ENCODE measurements around the gene ENAH.
"Not testable (repeated sequence)": the region's sequence is repeated elsewhere in the genome, so short reads cannot be mapped to it uniquely, and the experiment has no call there.

ENAH gene

GRCh38 chr1:225657462-225657989 lies 4.6 kb upstream of the ENAH start:
- no peak overlapping the region for H3K4me2 ChIP-seq (ENCODE audit: low read length)
- no peaks in the 10 kb centered on the region for H3F3A ChIP-seq (ENCODE audit: control insufficient read depth, insufficient read depth)
- peaks cover 21% of the 10 kb centered on the region for H3K4me1 ChIP-seq (ENCODE audit: control insufficient read depth, low read length)
- no peaks in the 10 kb centered on the region for H3K36me3 ChIP-seq (ENCODE audit: control insufficient read depth, low read length)
- no peak overlapping the region for H3K4me3 ChIP-seq (ENCODE audit: low read length)
- no peaks in the 10 kb centered on the region for H4K20me1 ChIP-seq (ENCODE audit: control insufficient read depth, insufficient read depth, low read depth, low read length)
- no peak overlapping the region for H3K27ac ChIP-seq (ENCODE audit: low read depth, low read length)
- TF ChIP-seq CTCF (IDR thresholded peaks at IDR 0.05; ENCODE audit: low read depth, low read length, poor library complexity, severe bottlenecking) = no peak
- no peak for TF ChIP-seq EZH2phosphoT487 (IDR thresholded peaks at IDR 0.05; ENCODE audit: borderline replicate concordance, low read length)
- no peaks in the 10 kb centered on the region for H3K79me2 ChIP-seq (ENCODE audit: control insufficient read depth, low read length)
- peaks cover 24% of the 10 kb centered on the region for H3K27me3 ChIP-seq (ENCODE audit: control insufficient read depth, low read length)
- no peaks in the 10 kb centered on the region for H3K9me3 ChIP-seq (ENCODE audit: control insufficient read depth, insufficient read depth, low read length)
- H3K9me2 ChIP-seq (replicated peaks; ENCODE audit: control insufficient read depth, low read length) = no peaks in the 10 kb centered on the region

GRCh38 chr1:225656259-225656655 lies 3.3 kb upstream of the ENAH start:
- not testable (repeated sequence) for H3K79me2 ChIP-seq (ENCODE audit: control insufficient read depth, low read length); H3K9me3 ChIP-seq (ENCODE audit: control insufficient read depth, insufficient read depth, low read length); H4K20me1 ChIP-seq (ENCODE audit: control insufficient read depth, insufficient read depth, low read depth, low read length); H3K4me2 ChIP-seq (ENCODE audit: low read length); H3K36me3 ChIP-seq (ENCODE audit: control insufficient read depth, low read length); H3F3A ChIP-seq (ENCODE audit: control insufficient read depth, insufficient read depth); H3K27ac ChIP-seq (ENCODE audit: low read depth, low read length); H3K9me2 ChIP-seq (replicated peaks; ENCODE audit: control insufficient read depth, low read length); H3K4me3 ChIP-seq (ENCODE audit: low read length)
- H3K4me1 ChIP-seq (ENCODE audit: control insufficient read depth, low read length) = peaks cover 26% of the 10 kb centered on the region
- peaks cover 37% of the 10 kb centered on the region for H3K27me3 ChIP-seq (ENCODE audit: control insufficient read depth, low read length)

- no peak overlapping the region for H3K4me3 ChIP-seq (ENCODE audit: low read length)
- no peaks in the 10 kb centered on the region for H3K79me2 ChIP-seq (ENCODE audit: control insufficient read depth, low read length)
- H3K27ac ChIP-seq (ENCODE audit: low read depth, low read length) = no peak overlapping the region
- H3K36me3 ChIP-seq (ENCODE audit: control insufficient read depth, low read length) = no peaks in the 10 kb centered on the region
- no peaks in the 10 kb centered on the region for H4K20me1 ChIP-seq (ENCODE audit: control insufficient read depth, insufficient read depth, low read depth, low read length)
- no peaks in the 10 kb centered on the region for H3K9me2 ChIP-seq (replicated peaks; ENCODE audit: control insufficient read depth, low read length)
- no peaks in the 10 kb centered on the region for H3F3A ChIP-seq (ENCODE audit: control insufficient read depth, insufficient read depth)
- TF ChIP-seq EZH2phosphoT487 (IDR thresholded peaks at IDR 0.05; ENCODE audit: borderline replicate concordance, low read length) = no peak
- TF ChIP-seq CTCF (IDR thresholded peaks at IDR 0.05; ENCODE audit: low read depth, low read length, poor library complexity, severe bottlenecking) = peak; percentile 35
- no peaks in the 10 kb centered on the region for H3K9me3 ChIP-seq (ENCODE audit: control insufficient read depth, insufficient read depth, low read length)
- peaks cover 21% of the 10 kb centered on the region for H3K4me1 ChIP-seq (ENCODE audit: control insufficient read depth, low read length)
- no peak overlapping the region for H3K4me2 ChIP-seq (ENCODE audit: low read length)
- peaks cover 37% of the 10 kb centered on the region for H3K27me3 ChIP-seq (ENCODE audit: control insufficient read depth, low read length)
Observed at GRCh38 chr1:225655509-225656258, 2.8 kb upstream of the ENAH start.

- Histone ChIP-seq H3F3A (ENCODE audit: control insufficient read depth, insufficient read depth) (no peaks in the 10 kb centered on the region), H3K36me3 (ENCODE audit: control insufficient read depth, low read length) (no peaks in the 10 kb centered on the region), H3K4me3 (ENCODE audit: low read length) (no peak overlapping the region), H3K4me1 (ENCODE audit: control insufficient read depth, low read length) (peaks cover 13% of the 10 kb centered on the region), H3K4me2 (ENCODE audit: low read length) (no peak overlapping the region), H4K20me1 (ENCODE audit: control insufficient read depth, insufficient read depth, low read depth, low read length) (no peaks in the 10 kb centered on the region), H3K27ac (ENCODE audit: low read depth, low read length) (no peak overlapping the region), H3K9me3 (ENCODE audit: control insufficient read depth, insufficient read depth, low read length) (no peaks in the 10 kb centered on the region), H3K9me2 (replicated peaks; ENCODE audit: control insufficient read depth, low read length) (no peaks in the 10 kb centered on the region), H3K27me3 (ENCODE audit: control insufficient read depth, low read length) (peaks cover 39% of the 10 kb centered on the region), H3K79me2 (ENCODE audit: control insufficient read depth, low read length) (no peaks in the 10 kb centered on the region)
- no peak for TF ChIP-seq CTCF (IDR thresholded peaks at IDR 0.05; ENCODE audit: low read depth, low read length, poor library complexity, severe bottlenecking)
- no peak for TF ChIP-seq EZH2phosphoT487 (IDR thresholded peaks at IDR 0.05; ENCODE audit: borderline replicate concordance, low read length)
Observed at GRCh38 chr1:225654688-225655508, 2.0 kb upstream of the ENAH start.
